GM12873 (cell line): ENCODE data around the gene INPP4B.

ENCODE experiments used
- CTCF ChIP-seq: IDR thresholded peaks from 2 replicates; pipeline ENCODE4 v1.5.1; 2012; ENCODE audit warnings: low read depth, mild to moderate bottlenecking, moderate library complexity, low read length, control low read depth; ENCODE audit not compliant: insufficient read depth; ENCODE audit errors: missing control alignments

Gene INPP4B

GRCh38 chr4:142544594-142544993, 301.5 kb downstream of the INPP4B start:
- no peak for TF ChIP-seq CTCF

- TF ChIP-seq CTCF, result no peak
Observed at GRCh38 chr4:142544039-142544438, 302.1 kb downstream of the INPP4B start.

GRCh38 chr4:142540483-142540804, 305.7 kb downstream of the INPP4B start:
- no peak for TF ChIP-seq CTCF

GRCh38 chr4:142539796-142540482, 306.2 kb downstream of the INPP4B start:
- TF ChIP-seq CTCF, result no peak

GRCh38 chr4:142535009-142535408, 311.1 kb downstream of the INPP4B start:
- TF ChIP-seq CTCF, result no peak

- TF ChIP-seq CTCF, result no peak
Observed at GRCh38 chr4:142532054-142532453, 314.0 kb downstream of the INPP4B start.

- TF ChIP-seq CTCF, result no peak
Observed at GRCh38 chr4:142530728-142531127, 315.4 kb downstream of the INPP4B start.
